Fibroblast of pulmonary artery (primary cell): ENCODE results near the gene PCDH1.
"Not testable (repeated sequence)": the region's sequence is repeated elsewhere in the genome, so short reads cannot be mapped to it uniquely, and the experiment has no call there.

Experiments
- DNase-seq: peaks from one replicate; pipeline ENCODE4 v3.0.0-alpha.2; 2010; ENCODE audit warnings: low read depth
- H3K4me3 ChIP-seq: replicated peaks from 2 replicates; pipeline ENCODE4 v1.5.1; 2011; ENCODE audit warnings: low read depth, mild to moderate bottlenecking, control low read depth, low read length, moderate library complexity
- CTCF ChIP-seq: IDR thresholded peaks from 2 replicates; pipeline ENCODE4 v1.5.1; 2011; ENCODE audit warnings: mild to moderate bottlenecking, control low read depth, low read length, inconsistent platforms; ENCODE audit errors: missing control alignments

PCDH1 gene

GRCh38 chr5:141898448-141899049 is 20.3 kb upstream of the PCDH1 start:
- DNase-seq: no peak
- H3K4me3 ChIP-seq: no peak overlapping the region
- TF ChIP-seq CTCF: no peak

DNA sequence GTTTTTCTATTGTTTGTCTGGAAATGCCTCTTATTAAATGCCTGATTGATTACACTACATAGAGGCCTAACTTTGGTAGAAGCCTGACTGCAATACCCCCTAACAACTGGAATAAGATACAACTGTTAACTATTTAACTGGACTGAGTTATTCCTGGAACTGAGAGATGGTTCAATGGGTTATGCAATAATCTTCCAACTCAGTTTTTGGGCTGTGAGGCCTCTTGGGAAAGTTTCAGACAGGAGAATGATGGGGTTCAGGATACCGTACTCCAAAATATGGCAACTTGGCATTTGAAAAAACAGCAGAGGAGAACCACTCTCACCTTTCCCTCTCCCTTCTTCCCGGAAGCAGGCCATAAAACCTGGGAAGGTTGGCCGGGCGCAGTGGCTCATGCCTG is 19.2 kb upstream of the PCDH1 start:
- H3K4me3 ChIP-seq: no peak overlapping the region
- DNase-seq: no peak
- no peak for TF ChIP-seq CTCF

DNA sequence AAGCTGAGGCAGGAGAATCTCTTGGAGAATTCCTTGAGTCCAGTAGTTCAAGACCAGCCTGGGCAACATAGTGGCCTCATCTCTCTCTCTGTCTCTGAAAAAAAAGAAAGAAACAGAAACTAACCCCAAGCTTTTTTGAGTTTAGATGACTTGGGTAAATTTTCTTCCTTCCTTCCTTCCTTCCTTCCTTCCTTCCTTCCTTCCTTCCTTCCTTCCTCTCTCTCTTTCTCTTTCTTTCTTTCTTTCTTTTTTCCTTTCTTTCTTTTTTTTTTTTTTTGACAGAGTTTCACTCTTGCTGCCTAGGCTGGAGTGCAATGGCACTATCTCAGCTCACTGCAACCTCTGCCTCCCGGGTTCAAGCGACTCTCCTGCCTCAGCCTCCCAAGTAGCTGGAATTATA is 12.2 kb upstream of the PCDH1 start:
- not testable (repeated sequence) for H3K4me3 ChIP-seq, DNase-seq

DNA sequence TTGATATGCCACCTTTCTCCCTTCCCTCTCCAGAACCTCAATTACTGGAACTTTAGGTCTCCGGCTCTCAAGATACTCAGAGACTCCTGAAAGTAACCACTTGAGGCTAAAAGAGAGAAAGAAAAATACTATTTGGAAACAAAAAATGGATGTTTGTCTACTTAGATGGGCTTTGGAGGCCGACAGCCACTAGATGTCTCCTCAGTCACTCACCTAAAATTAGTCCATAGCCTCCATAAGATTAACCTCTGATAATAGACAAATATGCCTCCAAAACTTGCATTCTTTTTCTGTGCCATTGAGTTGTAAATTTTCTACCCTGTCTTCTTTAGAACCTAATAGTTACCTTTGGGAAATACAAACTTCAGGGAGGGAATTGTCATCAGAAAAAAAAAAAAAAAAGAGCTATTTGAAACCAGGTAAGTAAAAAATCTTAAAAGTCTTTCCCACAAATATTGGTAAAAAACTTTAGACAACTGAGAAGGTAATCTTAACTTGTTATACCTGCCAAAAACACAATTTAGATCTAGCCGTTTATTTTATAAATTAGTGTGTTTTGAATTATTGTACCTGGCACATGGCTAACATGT is 11.2 kb upstream of the PCDH1 start:
- DNase-seq: peak; percentile 37
- peak; percentile 52 for TF ChIP-seq CTCF
- H3K4me3 ChIP-seq: no peak overlapping the region

DNA sequence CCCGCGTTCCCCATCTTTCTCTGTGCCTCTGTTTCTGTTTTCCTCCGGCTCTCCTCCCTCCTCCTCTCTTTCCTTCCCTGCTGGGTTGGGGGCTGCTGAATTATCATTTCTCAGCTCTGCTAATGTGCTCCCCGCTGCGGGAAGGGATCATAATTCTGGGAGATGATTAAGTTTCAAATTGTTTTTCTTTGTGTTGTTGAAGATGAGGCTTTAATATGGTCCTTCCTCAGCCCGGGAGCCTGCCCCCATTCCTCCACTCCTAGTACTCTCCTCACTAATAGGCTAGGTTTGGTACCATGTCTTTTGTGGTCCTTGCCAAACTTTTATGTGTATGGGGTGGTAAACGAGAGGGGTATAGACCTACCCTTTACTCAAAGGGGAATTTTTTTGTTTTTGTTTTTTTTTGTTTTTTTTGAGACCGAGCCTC is 5.7 kb upstream of the PCDH1 start:
- no peak for DNase-seq
- no peak for TF ChIP-seq CTCF
- no peak overlapping the region for H3K4me3 ChIP-seq

DNA sequence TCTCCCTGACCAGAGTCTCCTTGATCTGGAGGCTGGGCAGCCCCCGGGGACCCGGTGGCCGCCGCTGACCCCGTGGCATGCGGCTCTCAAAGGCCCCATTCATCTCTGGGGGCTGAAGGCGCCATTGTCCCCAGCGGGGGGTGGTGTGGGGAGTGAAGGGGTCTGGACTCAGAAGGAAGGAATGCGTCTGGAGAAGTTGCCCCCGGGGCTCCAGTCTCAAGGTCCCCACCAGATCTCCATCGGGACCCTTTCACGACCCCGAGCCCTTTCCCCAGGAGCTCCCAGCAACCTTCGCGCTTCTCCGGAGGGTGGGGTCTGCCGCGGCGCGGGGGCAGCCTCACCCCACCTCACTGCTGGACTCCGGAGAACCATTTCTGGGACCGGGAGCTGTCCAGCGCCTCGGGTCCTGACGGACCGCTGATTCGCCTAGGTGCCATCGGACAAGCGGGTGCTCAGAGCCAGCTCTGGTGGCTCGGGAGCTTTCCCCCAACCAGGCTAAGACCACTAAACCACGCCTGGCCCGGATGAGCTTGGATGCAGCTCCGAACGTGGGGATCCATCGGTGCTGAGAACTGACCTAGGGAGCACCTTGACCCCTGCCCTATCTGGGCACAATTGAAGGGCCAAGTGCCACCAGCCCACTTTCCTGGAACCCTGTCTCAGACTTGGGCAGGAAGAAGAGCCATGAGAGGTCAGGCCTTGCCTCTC is 5.1 kb upstream of the PCDH1 start:
- no peak overlapping the region for H3K4me3 ChIP-seq
- TF ChIP-seq CTCF: no peak
- DNase-seq: peak; percentile 50

DNA sequence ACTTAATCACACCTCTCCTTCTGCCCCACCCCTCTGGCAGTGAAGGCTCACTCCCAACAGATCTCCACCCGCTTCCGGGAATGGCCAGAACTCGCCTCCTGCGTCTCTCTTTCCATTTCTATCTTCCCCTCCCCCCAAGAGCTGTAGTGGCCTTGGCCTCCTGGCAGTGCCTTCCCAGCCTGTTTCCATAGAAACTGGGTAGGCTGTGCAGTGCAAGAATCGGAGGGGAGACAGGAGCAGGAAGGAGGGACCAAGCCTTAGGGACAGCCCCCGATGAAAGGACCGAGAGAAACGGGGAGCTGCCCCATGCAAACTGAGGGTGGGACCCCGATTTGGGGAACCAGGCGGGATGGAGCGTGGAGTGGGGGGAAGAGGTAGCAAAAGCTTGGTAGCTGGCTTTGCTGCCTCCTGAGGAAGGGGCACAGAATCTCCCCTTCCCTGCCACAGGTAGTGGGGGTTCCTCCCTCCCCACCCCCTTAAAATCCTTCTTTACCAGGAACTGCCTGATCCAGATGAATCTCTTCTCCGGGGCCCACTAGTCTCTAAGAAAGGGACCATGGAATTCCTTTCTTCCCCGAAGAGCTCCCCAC is 4.5 kb upstream of the PCDH1 start:
- H3K4me3 ChIP-seq: no peak overlapping the region
- no peak for TF ChIP-seq CTCF
- DNase-seq: no peak
